Fibroblast of mammary gland (primary cell): ENCODE data around the gene SLC1A4.

Experiments
- DNase-seq: peaks from one replicate; pipeline ENCODE4 v3.0.0-alpha.2; 2010; ENCODE audit warnings: low read depth
- H3K4me3 ChIP-seq: 2 replicates; pipeline ENCODE4 v1.5.1; 2011; ENCODE audit warnings: low read depth, mild to moderate bottlenecking, low read length, moderate library complexity; ENCODE audit not compliant: control insufficient read depth
- CTCF ChIP-seq: conservative IDR thresholded peaks from 2 replicates; pipeline ENCODE4 v1.5.1; 2011; ENCODE audit warnings: low read depth, low read length, inconsistent platforms; ENCODE audit not compliant: control insufficient read depth, insufficient read depth

SLC1A4 gene

GRCh38 chr2:64992218-64992617 lies 3.0 kb downstream of the SLC1A4 start:
- TF ChIP-seq CTCF: no peak
- H3K4me3 ChIP-seq: no peak overlapping the region
- DNase-seq: no peak

DNA sequence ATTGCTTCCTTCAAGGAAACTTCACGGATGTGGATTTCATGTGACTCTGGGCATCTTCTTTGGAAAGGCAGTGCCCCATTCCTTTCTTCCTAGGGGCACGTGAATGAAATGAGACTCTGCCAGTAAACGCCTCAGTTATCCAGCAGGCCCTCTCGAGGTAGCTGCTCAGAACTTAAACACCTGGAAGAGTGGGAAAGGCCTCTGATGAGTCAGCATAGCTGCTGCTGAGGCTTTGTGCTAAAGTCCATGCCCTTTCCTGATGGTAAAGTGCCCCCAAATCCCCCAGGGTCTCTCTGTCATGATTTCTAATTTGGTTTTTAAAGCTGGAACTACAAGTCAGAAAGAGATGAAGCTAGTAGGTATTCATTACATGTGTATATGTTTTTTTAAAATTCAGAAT lies 3.8 kb downstream of the SLC1A4 start:
- DNase-seq: no peak
- H3K4me3 ChIP-seq: no peak overlapping the region
- TF ChIP-seq CTCF: no peak

GRCh38 chr2:64995041-64995440 lies 5.8 kb downstream of the SLC1A4 start:
- TF ChIP-seq CTCF: no peak
- no peak overlapping the region for H3K4me3 ChIP-seq

DNA sequence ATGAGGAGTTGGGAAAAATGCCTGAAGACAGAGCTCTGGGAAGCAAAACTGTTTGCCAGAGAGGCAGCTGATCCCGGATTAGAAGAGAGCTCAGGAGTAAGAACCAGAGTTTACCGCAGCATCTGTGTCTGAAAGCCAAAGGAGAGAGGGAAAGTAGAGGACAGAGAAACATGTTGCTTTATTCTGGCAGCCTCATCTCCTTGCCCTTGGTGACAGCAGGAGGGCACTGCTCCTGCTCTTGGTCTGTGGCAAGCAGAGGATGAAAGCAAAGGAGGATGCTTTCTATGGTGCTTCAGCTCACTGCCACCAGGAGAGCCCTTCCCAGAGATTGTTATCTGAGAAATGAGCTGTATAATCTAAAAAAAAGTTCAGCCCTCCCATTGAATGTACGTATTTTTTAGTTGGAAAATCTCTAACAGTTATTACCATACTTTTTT lies 7.7 kb downstream of the SLC1A4 start:
- TF ChIP-seq CTCF: peak; percentile 6
- H3K4me3 ChIP-seq: no peak overlapping the region
- no peak for DNase-seq

More at GRCh38 chr2:64995041-64995440, 5.8 kb downstream of the SLC1A4 start:
- no peak for DNase-seq

DNA sequence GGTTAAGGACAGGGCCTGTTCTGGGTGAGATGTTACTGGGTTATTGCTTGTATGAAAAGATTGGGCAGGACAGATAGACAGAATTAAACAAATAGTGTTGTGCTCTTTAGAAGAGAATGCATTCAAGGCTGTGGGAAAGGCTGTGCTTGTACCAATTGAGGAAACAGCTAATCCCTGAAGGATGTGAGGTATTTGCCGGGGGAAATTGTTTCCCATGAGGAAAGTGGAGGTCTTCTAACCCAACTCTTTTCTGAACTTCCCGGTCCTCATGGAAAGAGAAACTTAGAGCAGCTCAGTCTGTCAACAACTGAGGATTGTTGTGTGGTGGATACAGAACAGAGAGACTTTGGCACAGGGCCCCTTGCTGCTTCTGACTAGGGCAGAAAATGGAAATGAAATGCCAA lies 9.5 kb downstream of the SLC1A4 start:
- peak; percentile 26 for DNase-seq
- no peak for TF ChIP-seq CTCF
- no peak overlapping the region for H3K4me3 ChIP-seq

GRCh38 chr2:64999754-65000153 lies 10.6 kb downstream of the SLC1A4 start:
- no peak overlapping the region for H3K4me3 ChIP-seq
- DNase-seq: no peak
- TF ChIP-seq CTCF: no peak

GRCh38 chr2:65000644-65001043 lies 11.4 kb downstream of the SLC1A4 start:
- no peak overlapping the region for H3K4me3 ChIP-seq
- DNase-seq: no peak
- TF ChIP-seq CTCF: no peak
